Neuronal stem cell (in vitro differentiated cells): Measurements from ENCODE around the gene SMAD9.

ENCODE experiments used
- DNase-seq: peaks from one replicate; pipeline ENCODE4 v3.0.0-alpha.2; 2013; ENCODE audit warnings: low spot score
- H2AFZ ChIP-seq: one replicate; pipeline ENCODE4 v1.6.1; 2013; ENCODE audit warnings: mild to moderate bottlenecking, low read length, inconsistent platforms
- H2AK5ac ChIP-seq: 2 replicates; pipeline ENCODE4 v1.6.1; 2013; ENCODE audit warnings: low read depth, mild to moderate bottlenecking, inconsistent platforms, low read length, moderate library complexity, mixed read lengths
- H2BK120ac ChIP-seq: 2 replicates; pipeline ENCODE4 v1.6.1; 2013; ENCODE audit warnings: low read depth, mild to moderate bottlenecking, inconsistent platforms, low read length, moderate library complexity, mixed read lengths
- H2BK12ac ChIP-seq: one replicate; pipeline ENCODE4 v1.6.1; 2013; ENCODE audit warnings: low read length, inconsistent platforms
- H2BK15ac ChIP-seq: 2 replicates; pipeline ENCODE4 v1.6.1; 2013; ENCODE audit warnings: mild to moderate bottlenecking, low read length, inconsistent platforms, mixed read lengths
- H2BK5ac ChIP-seq: one replicate; pipeline ENCODE4 v1.6.1; 2013; ENCODE audit warnings: inconsistent platforms, mild to moderate bottlenecking, low read length, moderate library complexity
- H3K14ac ChIP-seq: one replicate; pipeline ENCODE4 v1.6.1; 2013; ENCODE audit warnings: low read length, inconsistent platforms
- H3K18ac ChIP-seq: 2 replicates; pipeline ENCODE4 v1.6.1; 2013; ENCODE audit warnings: low read length, inconsistent platforms
- H3K23ac ChIP-seq: 2 replicates; pipeline ENCODE4 v1.6.1; 2013; ENCODE audit warnings: low read depth, mild to moderate bottlenecking, mixed read lengths, low read length, inconsistent platforms; ENCODE audit not compliant: poor library complexity
- H3K27ac ChIP-seq: replicated peaks from 3 replicates; pipeline ENCODE4 v1.5.1; 2013; ENCODE audit warnings: low read length, inconsistent platforms
- H3K27me3 ChIP-seq, 3 experiments: 2 replicates each; pipeline ENCODE4 v1.6.1; 2013; ENCODE audit warnings: low read length in 3 of 3, mild to moderate bottlenecking in 2 of 3, inconsistent platforms in 1 of 3, low read depth in 1 of 3, mixed read lengths in 1 of 3, moderate library complexity in 1 of 3; ENCODE audit not compliant: control insufficient read depth in 3 of 3, insufficient read depth in 3 of 3
- H3K36me3 ChIP-seq, 2 donors: replicated peaks in 1 of 2; 2 replicates each; pipeline ENCODE4 v1.6.1; 2013; ENCODE audit warnings: low read length in 2 of 2; ENCODE audit not compliant: control insufficient read depth in 2 of 2, insufficient read depth in 2 of 2
- H3K4ac ChIP-seq: 2 replicates; pipeline ENCODE4 v1.6.1; 2013; ENCODE audit warnings: inconsistent platforms, mild to moderate bottlenecking, low read length, moderate library complexity
- H3K4me1 ChIP-seq, 2 donors: 1 replicate in 1 of 2; 2 replicates in 1 of 2; pipeline ENCODE4 v1.6.1; 2013; ENCODE audit warnings: low read length in 2 of 2, low read depth in 1 of 2; ENCODE audit not compliant: control insufficient read depth in 2 of 2, insufficient read depth in 1 of 2
- H3K4me2 ChIP-seq: one replicate; pipeline ENCODE4 v1.6.1; 2013; ENCODE audit warnings: mild to moderate bottlenecking, low read length, inconsistent platforms; ENCODE audit not compliant: insufficient read depth, poor library complexity, severe bottlenecking
- H3K4me3 ChIP-seq, 2 donors: 2 replicates each; pipeline ENCODE4 v1.5.1; 2013; ENCODE audit warnings: low read length in 2 of 2, mild to moderate bottlenecking in 2 of 2, inconsistent platforms in 1 of 2, moderate library complexity in 1 of 2
- H3K79me1 ChIP-seq: one replicate; pipeline ENCODE4 v1.6.1; 2013; ENCODE audit warnings: low read depth, mild to moderate bottlenecking, inconsistent platforms, low read length, moderate library complexity
- H3K9ac ChIP-seq: one replicate; pipeline ENCODE4 v1.6.1; 2013; ENCODE audit warnings: mild to moderate bottlenecking, low read depth, low read length, inconsistent platforms; ENCODE audit not compliant: poor library complexity
- H3K9me3 ChIP-seq, 2 donors: replicated peaks in 1 of 2; 2 replicates each; pipeline versions ENCODE3 to v1.6.1; 2013; ENCODE audit warnings: low read length in 2 of 2, mild to moderate bottlenecking in 2 of 2, inconsistent platforms in 1 of 2, low read depth in 1 of 2, mixed read lengths in 1 of 2, moderate library complexity in 1 of 2; ENCODE audit not compliant: control insufficient read depth in 2 of 2, insufficient read depth in 1 of 2
- H4K8ac ChIP-seq: one replicate; pipeline ENCODE4 v1.6.1; 2013; ENCODE audit warnings: low read depth, mild to moderate bottlenecking, inconsistent platforms, low read length, moderate library complexity
- H4K91ac ChIP-seq: one replicate; pipeline ENCODE4 v1.6.1; 2013; ENCODE audit warnings: low read length, low read depth, mild to moderate bottlenecking, inconsistent platforms; ENCODE audit not compliant: poor library complexity
- WGBS, 2 donors: extraction: QIAGEN DNeasy Blood & Tissue Kit; methylation state at CpG; one replicate each; pipeline ENCODE4 v1.1.7; 2013; ENCODE audit warnings: missing lambda C conversion rate in 2 of 2, mixed read lengths in 1 of 2; ENCODE audit not compliant: insufficient read length in 2 of 2, insufficient replicate concordance in 1 of 2; ENCODE audit errors: extremely low coverage in 2 of 2; 5-methylcytosine and 5-hydroxymethylcytosine counted together

SMAD9 gene

GRCh38 chr13:36872621-36873020, 47.4 kb downstream of the SMAD9 start:
- no peak overlapping the region for H2BK12ac ChIP-seq
- H3K9ac ChIP-seq: no peak overlapping the region
- peaks cover 0 to under 1% (median 0%) of the 10 kb centered on the region in 3 experiments for H3K27me3 ChIP-seq
- H3K18ac ChIP-seq: no peak overlapping the region
- H3K4me3 ChIP-seq: no peak overlapping the region
- H2BK5ac ChIP-seq: no peak overlapping the region
- H2AFZ ChIP-seq: no peak overlapping the region
- no peak overlapping the region for H3K14ac ChIP-seq
- no peak overlapping the region for H2BK120ac ChIP-seq
- no peak overlapping the region for H2AK5ac ChIP-seq
- no peaks in the 10 kb centered on the region for H3K9me3 ChIP-seq
- H3K4me1 ChIP-seq: no peaks in the 10 kb centered on the region
- H2BK15ac ChIP-seq: no peak overlapping the region
- no peaks in the 10 kb centered on the region for H3K36me3 ChIP-seq
- H3K79me1 ChIP-seq: no peaks in the 10 kb centered on the region
- DNase-seq: no peak
- no peak overlapping the region for H3K4ac ChIP-seq
- H4K8ac ChIP-seq: no peak overlapping the region
- no CpG with 5 or more reads among the region's 10 CpGs for WGBS, 2 donors
- no peak overlapping the region for H3K4me2 ChIP-seq
- no peak overlapping the region for H3K27ac ChIP-seq
- no peak overlapping the region for H4K91ac ChIP-seq
- H3K23ac ChIP-seq: no peak overlapping the region

GRCh38 chr13:36870050-36870692, 49.9 kb downstream of the SMAD9 start:
- H3K4me3 ChIP-seq: no peak overlapping the region
- H3K14ac ChIP-seq: no peak overlapping the region
- no peak overlapping the region for H4K8ac ChIP-seq
- no peak overlapping the region for H4K91ac ChIP-seq
- no peak overlapping the region for H3K4ac ChIP-seq
- H3K36me3 ChIP-seq: no peaks in the 10 kb centered on the region
- H2BK5ac ChIP-seq: no peak overlapping the region
- no peaks in the 10 kb centered on the region for H3K79me1 ChIP-seq
- WGBS, 2 donors: no CpG with 5 or more reads among the region's 1 CpG
- H2BK120ac ChIP-seq: no peak overlapping the region
- H3K23ac ChIP-seq: no peak overlapping the region
- no peak overlapping the region for H3K4me2 ChIP-seq
- no peaks in the 10 kb centered on the region for H3K9me3 ChIP-seq
- no peak overlapping the region for H3K9ac ChIP-seq
- H2BK15ac ChIP-seq: no peak overlapping the region
- H3K18ac ChIP-seq: no peak overlapping the region
- no peak overlapping the region for H2AFZ ChIP-seq
- H2AK5ac ChIP-seq: no peak overlapping the region
- no peak for DNase-seq
- H3K4me1 ChIP-seq: no peaks in the 10 kb centered on the region
- no peak overlapping the region for H3K27ac ChIP-seq
- H2BK12ac ChIP-seq: no peak overlapping the region
- H3K27me3 ChIP-seq: no peaks in the 10 kb centered on the region

- H3K36me3 ChIP-seq: no peaks in the 10 kb centered on the region
- H3K27me3 ChIP-seq: no peaks in the 10 kb centered on the region
These were observed 53.8 kb downstream of the SMAD9 start for GRCh38 chr13:36866232-36866631.

GRCh38 chr13:36865265-36865664, 54.8 kb downstream of the SMAD9 start:
- Histone ChIP-seq H3K9me3 (no peaks in the 10 kb centered on the region), H3K23ac (no peak overlapping the region), H3K36me3 (no peaks in the 10 kb centered on the region), H3K18ac (no peak overlapping the region), H3K4ac (no peak overlapping the region), H2BK120ac (no peak overlapping the region), H2BK5ac (no peak overlapping the region), H4K91ac (no peak overlapping the region), H2BK15ac (no peak overlapping the region), H3K4me2 (no peak overlapping the region), H2AFZ (no peak overlapping the region), H2AK5ac (no peak overlapping the region), H3K79me1 (no peaks in the 10 kb centered on the region), H3K4me1 (no peaks in the 10 kb centered on the region), H4K8ac (no peak overlapping the region), H2BK12ac (no peak overlapping the region), H3K14ac (no peak overlapping the region), H3K27ac (no peak overlapping the region), H3K9ac (no peak overlapping the region), H3K4me3 (no peak overlapping the region), H3K27me3 (no peaks in the 10 kb centered on the region)
- no peak for DNase-seq
- no CpG with 5 or more reads among the region's 5 CpGs for WGBS, 2 donors

More at GRCh38 chr13:36866232-36866631, 53.8 kb downstream of the SMAD9 start:
- H3K4me1 ChIP-seq: no peaks in the 10 kb centered on the region
- H3K27ac ChIP-seq: no peak overlapping the region
- H3K18ac ChIP-seq: no peak overlapping the region
- no peak overlapping the region for H2BK120ac ChIP-seq
- H4K8ac ChIP-seq: no peak overlapping the region
- H3K4ac ChIP-seq: no peak overlapping the region
- DNase-seq: no peak
- H3K4me3 ChIP-seq: no peak overlapping the region
- no peak overlapping the region for H2AK5ac ChIP-seq
- H4K91ac ChIP-seq: no peak overlapping the region
- no peak overlapping the region for H2AFZ ChIP-seq
- no peaks in the 10 kb centered on the region for H3K79me1 ChIP-seq
- no peak overlapping the region for H3K4me2 ChIP-seq
- H2BK5ac ChIP-seq: no peak overlapping the region
- H2BK15ac ChIP-seq: no peak overlapping the region
- H3K14ac ChIP-seq: no peak overlapping the region
- no peak overlapping the region for H3K23ac ChIP-seq
- H3K9me3 ChIP-seq: no peaks in the 10 kb centered on the region
- H2BK12ac ChIP-seq: no peak overlapping the region
- no peak overlapping the region for H3K9ac ChIP-seq
